GM23248 (cell line): Measurements from ENCODE around the gene SPANXN4. TPM values are rescaled to one million over a fixed set of nuclear protein-coding genes. Genes with fewer than 3 reads are reported as not detected.

Source experiments
- DNase-seq: peaks from one replicate; pipeline ENCODE4 v3.0.0-alpha.2; 2015
- H2AFZ ChIP-seq: fragments of 200-600 bp; sonication (generic); 2 replicates; pipeline ENCODE4 v1.6.1; 2016; ENCODE audit warnings: antibody characterized with exemption
- H3F3A ChIP-seq: fragments of 200-600 bp; sonication (generic); 2 replicates; pipeline ENCODE4 v1.6.1; 2016; ENCODE audit warnings: mild to moderate bottlenecking, antibody characterized with exemption, mixed run types; ENCODE audit not compliant: insufficient read depth
- H3K27ac ChIP-seq: fragments of 200-600 bp; sonication (generic); 2 replicates; pipeline ENCODE4 v1.5.1; 2016; ENCODE audit warnings: mild to moderate bottlenecking
- H3K27me3 ChIP-seq: fragments of 200-600 bp; sonication (generic); replicated peaks from 2 replicates; pipeline ENCODE4 v1.6.1; 2016; ENCODE audit warnings: mild to moderate bottlenecking; ENCODE audit not compliant: insufficient read depth
- H3K36me3 ChIP-seq: fragments of 200-600 bp; sonication (generic); 2 replicates; pipeline ENCODE4 v1.6.1; 2016; ENCODE audit warnings: low read depth, mild to moderate bottlenecking
- H3K4me1 ChIP-seq: fragments of 200-600 bp; sonication (generic); 2 replicates; pipeline ENCODE4 v1.6.1; 2016; ENCODE audit warnings: mild to moderate bottlenecking; ENCODE audit not compliant: insufficient read depth
- H3K4me2 ChIP-seq: fragments of 200-600 bp; sonication (generic); one replicate; pipeline ENCODE4 v1.6.1; 2016; ENCODE audit warnings: mild to moderate bottlenecking; ENCODE audit not compliant: unreplicated experiment
- H3K4me3 ChIP-seq: fragments of 200-600 bp; sonication (generic); 2 replicates; pipeline ENCODE4 v1.5.1; 2016; ENCODE audit warnings: mild to moderate bottlenecking
- H3K79me2 ChIP-seq: fragments of 200-600 bp; sonication (generic); 2 replicates; pipeline ENCODE4 v1.6.1; 2016; ENCODE audit warnings: mild to moderate bottlenecking; ENCODE audit not compliant: insufficient read depth
- H3K9ac ChIP-seq: fragments of 200-600 bp; sonication (generic); 2 replicates; pipeline ENCODE4 v1.6.1; 2016; ENCODE audit warnings: mild to moderate bottlenecking
- H3K9me2 ChIP-seq: fragments of 200-600 bp; sonication (generic); 2 replicates; pipeline ENCODE4 v1.6.1; 2016; ENCODE audit warnings: mixed run types, mild to moderate bottlenecking, moderate library complexity; ENCODE audit not compliant: insufficient read depth
- H3K9me3 ChIP-seq: fragments of 200-600 bp; sonication (generic); one replicate; pipeline ENCODE4 v1.6.1; 2017; ENCODE audit warnings: low read depth
- H4K20me1 ChIP-seq: fragments of 200-600 bp; sonication (generic); 2 replicates; pipeline ENCODE4 v1.6.0; 2016; ENCODE audit not compliant: insufficient read depth
- EZH2 ChIP-seq: fragments of 200-600 bp; sonication (generic); IDR thresholded peaks from 2 replicates; pipeline ENCODE4 v1.6.1; 2018; ENCODE audit warnings: antibody characterized with exemption, mild to moderate bottlenecking; ENCODE audit not compliant: insufficient read depth, poor library complexity, severe bottlenecking
- EZH2phosphoT487 ChIP-seq: fragments of 200-600 bp; sonication (generic); IDR thresholded peaks from 2 replicates; pipeline ENCODE4 v1.6.1; 2018; ENCODE audit warnings: antibody characterized with exemption, moderate library complexity, mild to moderate bottlenecking, low read depth; ENCODE audit not compliant: insufficient read depth
- WGBS, 2 experiments: methylation state at CpG; one replicate each; pipeline ENCODE4 v1.1.6; 2015 to 2017; ENCODE audit warnings: low lambda C conversion rate in 2 of 2, low coverage in 1 of 2; ENCODE audit errors: missing lambda C conversion rate in 2 of 2; 5-methylcytosine and 5-hydroxymethylcytosine counted together
- in situ Hi-C: fragments of 300-500 bp; cut with MboI; formaldehyde crosslinking; loops from 2 replicates; pipeline ENCODE4 v1.15.0; 2020
- polyA plus RNA-seq: library from polyadenylated mRNA; unstranded; fragments of >200 nt; fragmentation: Nextera tagmentation; extraction: Ambion mirVana; gene quantifications from 2 replicates; pipeline ENCODE4 v1.2.1, GENCODE V29; 2016
- total RNA-seq: library from RNA; depleted of rRNA; stranded (reverse); fragments of >200 nt; shearing (Covaris generic); gene quantifications from 2 replicates; pipeline ENCODE4 v1.2.3, GENCODE V29; 2014; rRNA removed

SPANXN4 gene
- total RNA-seq (not detected in 2 replicates), polyA plus RNA-seq (not detected in 2 replicates)

GRCh38 chrX:143025628-143026027 is at the start of gene SPANXN4:
TSS of gene SPANXN4 (plus strand) at chrX:143025928. CDS start at chrX:143026015, 87 bp downstream.
- Histone ChIP-seq H3K4me1 (no peaks in the 10 kb centered on the region), H3K27ac (no peak within 1 kb of the TSS), H3K4me2 (no peak within 1 kb of the TSS), H3K27me3 (no peaks in the 10 kb centered on the region), H2AFZ (no peak within 1 kb of the TSS), H3F3A (no peaks in the 10 kb centered on the region), H3K9me2 (no peaks in the 10 kb centered on the region), H3K36me3 (no peaks in the 10 kb centered on the region), H3K79me2 (no peaks in the 10 kb centered on the region), H3K4me3 (no peak within 1 kb of the TSS), H3K9ac (no peak within 1 kb of the TSS), H3K9me3 (no peaks in the 10 kb centered on the region), H4K20me1 (no peaks in the 10 kb centered on the region)
- no peak for DNase-seq
- no peak for TF ChIP-seq EZH2phosphoT487
- no peak for TF ChIP-seq EZH2
- WGBS, 2 experiments: 0 to 3% methylated on average over 2 of the region's 2 CpGs
- in situ Hi-C loops: no loop called here

- H3K36me3 ChIP-seq: no peaks in the 10 kb centered on the region
- H3K4me1 ChIP-seq: no peaks in the 10 kb centered on the region
- H3K9me2 ChIP-seq: no peaks in the 10 kb centered on the region
- H3F3A ChIP-seq: no peaks in the 10 kb centered on the region
- H2AFZ ChIP-seq: no peak overlapping the region
- no peak overlapping the region for H3K4me3 ChIP-seq
- H3K9me3 ChIP-seq: no peaks in the 10 kb centered on the region
- H3K79me2 ChIP-seq: no peaks in the 10 kb centered on the region
- DNase-seq: no peak
- no peak overlapping the region for H3K27ac ChIP-seq
- no peaks in the 10 kb centered on the region for H3K27me3 ChIP-seq
- H4K20me1 ChIP-seq: no peaks in the 10 kb centered on the region
- in situ Hi-C loops: no loop called here
- WGBS, 2 experiments: 22 to 34% methylated on average over 6 of the region's 6 CpGs
- H3K4me2 ChIP-seq: no peak overlapping the region
- TF ChIP-seq EZH2phosphoT487: no peak
- no peak for TF ChIP-seq EZH2
- no peak overlapping the region for H3K9ac ChIP-seq
Measured at GRCh38 chrX:142977128-142977914, 48.4 kb upstream of the SPANXN4 start.

- TF ChIP-seq EZH2phosphoT487 (no peak), EZH2 (no peak)
- Histone ChIP-seq H4K20me1 (no peaks in the 10 kb centered on the region), H3K4me2 (no peak overlapping the region), H3K27ac (no peak overlapping the region), H3K4me3 (no peak overlapping the region), H3K9ac (no peak overlapping the region), H3F3A (no peaks in the 10 kb centered on the region), H3K36me3 (no peaks in the 10 kb centered on the region), H2AFZ (no peak overlapping the region), H3K9me3 (no peaks in the 10 kb centered on the region), H3K27me3 (no peaks in the 10 kb centered on the region), H3K4me1 (no peaks in the 10 kb centered on the region), H3K79me2 (no peaks in the 10 kb centered on the region), H3K9me2 (no peaks in the 10 kb centered on the region)
- in situ Hi-C loops: no loop called here
- DNase-seq: no peak
- WGBS, 2 experiments: 9 to 15% methylated on average over 4 of the region's 4 CpGs
Measured at GRCh38 chrX:142978130-142978684, 47.5 kb upstream of the SPANXN4 start.

GRCh38 chrX:142982679-142983078 is 43.0 kb upstream of the SPANXN4 start:
- Histone ChIP-seq H3K27me3 (no peaks in the 10 kb centered on the region), H2AFZ (no peak overlapping the region), H4K20me1 (no peaks in the 10 kb centered on the region), H3K36me3 (no peaks in the 10 kb centered on the region), H3K27ac (no peak overlapping the region), H3K9ac (no peak overlapping the region), H3K4me2 (no peak overlapping the region), H3K79me2 (no peaks in the 10 kb centered on the region), H3K4me1 (no peaks in the 10 kb centered on the region), H3K9me2 (no peaks in the 10 kb centered on the region), H3K9me3 (no peaks in the 10 kb centered on the region), H3F3A (no peaks in the 10 kb centered on the region), H3K4me3 (no peak overlapping the region)
- no peak for DNase-seq
- in situ Hi-C loops: no loop called here
- TF ChIP-seq EZH2 (no peak), EZH2phosphoT487 (no peak)
- WGBS, 2 experiments: 0 to 4% methylated on average over 2 of the region's 2 CpGs
